ENCODE measurements around the gene NAB2. TPM values are rescaled to one million over a fixed set of nuclear protein-coding genes. Genes with fewer than 3 reads are reported as not detected.

NAB2 gene
- total and polyA plus RNA-seq, 2 of the 8 experiments (the other 6 are each of a cell fraction or from before 2014, with no cell fraction given): 20.9 to 23.5 TPM

DNA sequence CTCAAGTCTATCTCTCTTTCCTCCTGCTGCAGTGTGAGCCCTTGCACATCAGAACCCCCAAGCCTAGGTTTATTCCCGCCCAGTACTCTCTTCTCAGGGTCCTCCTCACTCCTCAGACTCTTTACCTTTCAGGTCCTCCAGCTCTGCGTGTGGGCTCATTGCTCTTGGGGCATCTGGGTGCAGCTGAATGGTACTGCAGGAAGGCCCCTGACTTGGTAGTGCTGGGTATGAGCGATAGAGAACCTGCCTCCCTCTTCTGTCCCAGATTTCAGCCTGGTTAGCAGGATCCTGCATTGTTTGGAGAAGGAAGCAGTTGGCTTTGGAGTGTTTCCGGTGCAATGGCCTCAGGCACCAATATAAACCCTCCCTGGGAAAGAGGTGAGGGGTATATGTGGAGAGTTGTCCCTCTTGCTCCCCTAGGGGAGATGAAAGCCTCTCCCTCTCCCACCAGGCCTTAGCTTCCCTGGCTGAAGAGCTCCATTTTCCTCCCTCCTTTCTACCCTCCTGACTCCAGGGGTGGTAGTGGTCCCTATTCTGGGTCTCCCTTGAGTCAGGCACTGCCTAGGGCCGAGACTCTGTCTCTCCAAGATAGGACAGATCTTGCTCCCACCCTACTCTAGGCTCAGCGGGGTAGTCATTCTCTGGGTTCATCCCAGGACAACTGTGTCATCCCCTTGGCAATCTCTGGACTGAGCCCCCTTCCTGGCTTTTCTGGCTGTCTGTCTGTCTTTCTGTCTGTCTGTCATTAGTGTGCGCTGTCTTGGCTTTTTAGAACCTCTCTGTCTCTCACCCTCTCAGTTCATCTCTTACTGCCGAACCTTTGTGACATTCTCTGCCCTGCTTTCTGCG lies 43.2 kb downstream of the NAB2 start (continued):
- TF ChIP-seq, protein P1, sequence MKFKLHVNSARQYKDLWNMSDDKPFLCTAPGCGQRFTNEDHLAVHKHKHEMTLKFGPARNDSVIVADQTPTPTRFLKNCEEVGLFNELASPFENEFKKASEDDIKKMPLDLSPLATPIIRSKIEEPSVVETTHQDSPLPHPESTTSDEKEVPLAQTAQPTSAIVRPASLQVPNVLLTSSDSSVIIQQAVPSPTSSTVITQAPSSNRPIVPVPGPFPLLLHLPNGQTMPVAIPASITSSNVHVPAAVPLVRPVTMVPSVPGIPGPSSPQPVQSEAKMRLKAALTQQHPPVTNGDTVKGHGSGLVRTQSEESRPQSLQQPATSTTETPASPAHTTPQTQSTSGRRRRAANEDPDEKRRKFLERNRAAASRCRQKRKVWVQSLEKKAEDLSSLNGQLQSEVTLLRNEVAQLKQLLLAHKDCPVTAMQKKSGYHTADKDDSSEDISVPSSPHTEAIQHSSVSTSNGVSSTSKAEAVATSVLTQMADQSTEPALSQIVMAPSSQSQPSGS (IDR thresholded peaks at IDR 0.05; ENCODE audit: low read length): no peak
- TF ChIP-seq ZNF274 (IDR thresholded peaks at IDR 0.05; ENCODE audit: borderline replicate concordance, extremely low read depth, low read length): no peak
